GM21447 (cell line): ENCODE measurements around the gene GPC6.

Experiments used
- ATAC-seq: cut with Tn5 transposase; IDR thresholded peaks from one replicate; pipeline ENCODE4 v1.9.1; 2021; ENCODE audit not compliant: unreplicated experiment

The GPC6 gene

DNA sequence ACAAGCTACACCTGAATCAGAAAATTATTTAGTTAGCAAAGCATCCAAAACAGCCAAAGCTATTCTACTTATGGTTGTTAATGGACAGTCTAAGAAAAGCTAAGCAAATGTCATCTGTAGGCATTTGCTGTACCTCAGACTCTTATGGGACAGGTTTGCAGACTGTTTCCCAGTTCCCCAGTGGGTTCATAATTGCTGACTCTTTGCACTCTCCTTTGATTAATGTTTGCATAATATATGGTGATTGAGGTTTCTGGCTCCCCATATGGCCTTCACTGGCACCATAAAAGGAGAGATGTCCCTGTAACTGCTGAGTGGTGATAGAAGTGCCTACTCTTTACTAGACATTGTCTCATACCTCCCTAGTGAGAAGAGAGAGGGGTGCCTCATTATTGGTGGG is 142.1 kb downstream of the GPC6 start:
- no peak for ATAC-seq

DNA sequence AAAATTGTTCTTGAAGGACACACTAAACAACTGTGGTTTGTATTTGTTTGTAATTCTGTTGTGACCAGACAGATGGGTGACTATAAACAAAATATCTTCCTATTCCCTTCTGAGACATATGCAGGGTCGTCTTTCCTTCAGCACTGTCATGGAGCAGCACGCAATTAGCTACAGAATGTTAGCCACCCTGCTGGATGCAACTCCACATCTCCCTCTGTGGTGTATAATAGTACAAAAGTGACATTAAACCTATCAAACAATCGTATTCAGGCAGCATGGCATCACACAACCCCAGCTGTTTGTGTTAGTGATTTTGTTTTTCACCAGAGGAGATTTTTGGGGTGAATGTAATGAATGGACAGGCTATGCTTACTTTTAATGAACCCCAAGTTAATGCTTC is 146.2 kb downstream of the GPC6 start:
- no peak for ATAC-seq

DNA sequence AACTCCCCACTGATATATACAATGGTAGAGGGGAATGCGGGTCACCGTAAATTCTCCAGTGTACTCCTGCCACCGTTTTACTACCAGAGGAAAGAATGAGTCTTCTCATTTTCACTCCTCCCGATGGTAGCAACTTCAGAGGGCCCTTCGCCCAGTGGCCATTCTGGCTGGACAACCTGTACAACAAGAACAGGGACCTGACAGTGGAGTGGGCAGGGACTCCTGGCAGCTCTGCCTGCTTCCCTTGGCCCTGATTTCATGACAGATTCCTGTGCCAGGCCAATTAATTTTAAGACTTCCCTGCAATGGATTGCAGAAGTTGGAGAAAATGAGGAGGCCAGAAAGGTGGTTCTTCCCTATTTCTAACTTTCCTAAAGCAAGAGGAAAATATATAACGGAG is 148.9 kb downstream of the GPC6 start:
- ATAC-seq, result no peak

DNA sequence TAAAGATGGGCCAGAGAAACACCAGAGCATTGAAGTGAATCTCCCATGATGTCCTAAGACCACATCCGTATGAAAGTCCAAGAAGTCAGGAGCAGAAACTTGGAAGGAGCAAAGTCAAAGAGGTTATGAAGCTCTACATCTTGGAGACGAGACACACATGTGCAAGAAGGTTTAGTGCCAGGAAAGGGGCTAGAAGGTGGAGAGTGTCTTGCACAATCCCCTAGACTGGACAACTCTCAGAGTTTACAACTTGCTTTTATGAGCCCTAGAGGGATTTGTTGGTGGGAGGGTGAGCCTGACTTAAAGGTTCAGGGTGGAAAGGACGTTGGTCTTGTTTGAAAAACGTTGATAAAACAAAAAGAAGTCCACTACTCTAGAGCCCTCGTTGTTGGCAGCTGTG is 150.6 kb downstream of the GPC6 start:
- no peak for ATAC-seq

DNA sequence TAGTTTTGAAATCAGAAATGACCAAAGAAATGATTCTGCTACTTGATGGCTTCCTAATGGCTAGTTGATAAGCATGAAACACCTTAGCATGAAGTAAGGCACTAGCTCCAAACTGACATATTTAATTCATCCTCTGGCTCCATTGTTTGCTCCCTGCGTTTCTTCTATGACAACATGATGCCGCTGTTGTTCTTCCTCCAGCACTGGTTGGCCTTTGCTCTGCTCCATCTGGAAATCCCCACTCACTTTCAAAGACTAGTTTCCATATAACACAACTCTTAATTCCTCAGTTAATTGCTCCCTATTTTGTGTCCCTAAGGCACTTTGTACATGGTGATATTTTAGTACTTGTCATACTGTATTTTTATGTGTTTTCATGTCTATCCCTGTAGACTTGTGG is 151.6 kb downstream of the GPC6 start:
- no peak for ATAC-seq

DNA sequence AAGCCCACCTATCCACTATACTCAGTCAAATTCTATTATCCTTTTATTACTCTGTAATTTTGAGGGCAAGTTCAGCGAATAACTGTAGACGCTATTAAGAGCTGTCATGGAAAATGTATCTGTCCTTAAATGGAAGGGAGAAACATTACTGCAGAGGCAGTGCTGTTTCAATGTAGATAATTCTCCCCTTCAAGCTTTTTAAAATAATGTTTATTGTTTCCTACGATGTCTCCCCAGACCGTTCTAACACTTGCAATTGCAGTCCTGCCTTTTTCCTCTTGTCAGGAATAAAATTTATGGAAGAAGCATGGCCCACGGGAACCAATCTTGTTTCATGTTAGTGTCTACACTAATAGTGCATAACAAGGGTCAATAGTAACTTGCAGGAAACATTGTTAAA is 159.5 kb downstream of the GPC6 start:
- ATAC-seq, result no peak

DNA sequence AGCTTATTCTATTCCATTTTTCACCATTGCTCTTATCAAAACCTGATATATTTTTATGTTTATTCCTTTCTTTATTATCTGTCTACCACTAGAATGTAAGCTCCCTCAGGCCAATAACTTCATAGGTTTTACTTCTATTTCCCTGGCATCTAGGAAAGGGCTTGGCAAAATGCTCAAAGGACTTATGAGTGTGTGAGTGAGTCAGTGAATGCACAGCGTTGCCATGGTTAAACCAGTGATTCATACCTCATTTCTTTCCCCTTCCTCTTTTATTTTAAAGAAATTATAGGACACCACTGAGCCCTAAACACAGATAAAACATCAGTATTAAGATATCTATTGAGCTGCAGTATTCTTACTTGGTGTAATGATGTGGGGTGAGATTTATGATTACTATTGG is 162.1 kb downstream of the GPC6 start:
- ATAC-seq, result no peak

DNA sequence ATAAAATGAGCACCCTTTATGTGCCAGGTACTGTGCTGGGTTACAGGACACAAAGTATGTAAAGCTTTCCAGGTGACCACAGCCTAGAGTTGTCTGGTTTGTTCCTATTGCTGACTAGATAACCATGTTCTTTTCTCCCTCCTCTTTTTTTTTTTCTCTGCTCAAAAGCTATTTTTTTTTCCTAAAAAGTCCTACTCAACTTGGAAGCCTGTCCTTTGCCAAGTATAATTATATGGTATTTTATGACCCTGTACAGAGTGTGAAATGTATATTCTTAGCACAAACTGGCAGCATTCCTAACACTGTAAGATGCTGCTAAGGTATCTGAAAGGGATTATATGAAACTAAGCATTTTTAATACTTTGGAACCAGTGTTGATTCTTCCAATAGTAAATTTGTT is 171.0 kb downstream of the GPC6 start:
- ATAC-seq, result no peak

DNA sequence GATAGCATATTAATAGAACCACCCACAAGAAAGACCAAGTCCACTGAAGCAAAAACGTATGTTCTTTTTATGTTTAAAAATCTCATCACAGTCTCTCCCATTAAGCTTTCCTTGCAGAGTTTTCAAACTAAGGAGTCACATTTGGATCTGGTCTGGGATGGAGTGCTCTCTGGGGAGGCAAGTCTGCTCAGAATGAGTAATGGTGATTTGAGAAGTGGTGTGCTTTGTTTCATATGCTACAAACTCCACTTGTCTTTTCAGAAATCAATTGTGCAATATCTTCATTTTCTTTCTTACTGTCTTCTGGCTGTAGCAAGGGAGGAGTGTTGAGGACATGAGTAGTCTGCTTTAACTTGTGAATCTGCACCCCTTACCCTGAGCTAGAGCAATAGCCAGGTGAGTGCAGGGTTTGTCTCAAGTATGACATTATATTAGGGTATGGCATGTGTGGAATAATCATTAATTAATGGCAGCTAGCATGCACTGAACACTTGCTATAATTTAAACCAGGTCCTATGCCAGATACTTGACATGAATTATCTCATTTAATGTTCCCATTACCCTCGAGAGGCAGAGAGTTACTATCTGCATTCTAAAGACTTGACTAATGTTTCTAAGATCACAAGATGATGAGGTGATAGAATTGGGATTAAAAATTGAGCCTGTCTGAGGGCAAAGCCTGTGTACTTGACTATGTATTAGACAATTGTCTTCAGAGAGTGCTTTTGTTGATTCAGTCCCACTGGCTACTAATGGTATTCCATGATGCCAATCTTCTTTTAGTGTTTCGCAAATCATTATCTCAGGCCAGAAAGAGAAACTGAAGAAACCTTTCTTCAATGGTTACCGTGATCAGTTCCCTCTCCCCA is 171.8 kb downstream of the GPC6 start:
- no peak for ATAC-seq

DNA sequence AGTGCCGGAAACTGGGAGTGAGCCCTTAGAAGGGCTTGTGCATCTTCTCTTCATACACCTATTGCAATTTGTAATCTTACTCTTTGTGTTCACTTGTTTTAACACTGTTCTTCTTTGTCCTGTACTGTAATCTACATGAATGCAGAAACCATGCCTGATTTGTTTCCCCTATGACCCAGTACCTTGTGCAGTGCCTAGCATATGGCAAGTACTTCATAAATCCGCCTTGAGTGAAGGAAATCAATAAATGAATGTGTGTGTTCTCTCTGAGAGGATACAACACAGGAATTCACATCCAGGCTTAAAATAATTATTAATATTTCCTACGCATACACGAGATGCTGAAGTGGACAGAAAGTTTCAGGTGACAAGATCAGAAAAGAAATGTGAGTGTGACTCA is 172.6 kb downstream of the GPC6 start:
- ATAC-seq, result no peak

DNA sequence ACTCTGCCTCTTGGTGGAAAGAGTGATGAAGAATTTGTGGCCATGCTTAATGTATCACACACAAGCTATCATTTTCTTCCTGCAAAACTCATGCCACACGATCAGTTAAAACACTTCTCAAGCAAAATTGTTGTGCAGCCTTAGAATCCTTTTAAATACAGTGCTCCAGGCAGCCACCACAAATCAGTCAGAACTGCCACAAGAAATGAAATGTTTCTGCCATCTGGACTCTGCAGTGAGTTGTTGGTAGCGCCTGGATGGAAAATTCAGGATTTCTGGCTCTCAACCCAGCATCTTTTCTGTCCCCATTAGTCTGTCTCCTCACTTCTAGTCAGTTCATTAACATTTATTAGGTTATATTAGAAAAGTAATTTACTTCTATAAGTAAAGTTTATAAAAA is 179.5 kb downstream of the GPC6 start:
- no peak for ATAC-seq

DNA sequence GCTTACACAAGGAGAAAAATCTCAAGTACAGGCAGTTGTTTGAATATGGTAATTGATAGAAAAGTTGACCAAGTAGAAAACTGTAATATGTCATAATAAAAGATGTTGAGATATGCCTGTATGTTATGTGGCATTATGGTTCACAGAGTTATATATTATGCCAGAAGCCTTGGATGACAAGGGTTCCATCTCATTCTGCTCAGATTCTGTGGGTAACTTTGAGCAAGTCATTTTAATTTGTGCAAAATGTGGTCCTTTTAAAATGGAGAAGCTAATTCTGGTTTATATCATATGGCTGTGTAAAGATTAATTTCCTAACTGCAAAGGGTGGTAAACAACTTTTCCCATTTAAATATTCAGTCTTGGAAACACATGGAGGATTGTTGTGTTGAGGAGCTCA is 180.9 kb downstream of the GPC6 start:
- ATAC-seq, result no peak

DNA sequence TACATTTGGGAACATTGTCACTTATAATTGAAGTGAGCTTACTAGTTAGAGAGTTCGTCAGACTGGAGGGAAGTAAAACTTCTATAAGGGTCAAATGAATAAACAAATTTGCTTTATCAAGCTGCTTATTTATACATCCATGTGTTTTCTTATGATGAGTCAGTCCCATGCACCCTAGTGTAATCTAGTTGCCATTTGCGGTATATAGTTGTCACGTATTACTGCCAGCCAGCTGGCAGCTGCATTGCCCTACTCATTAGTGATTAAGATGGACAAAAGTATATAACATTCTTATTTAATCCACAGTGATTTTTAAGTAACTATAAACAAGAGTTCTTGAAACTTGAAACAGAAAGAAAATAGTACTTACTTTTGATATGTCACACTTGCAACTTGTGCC is 182.4 kb downstream of the GPC6 start:
- no peak for ATAC-seq

DNA sequence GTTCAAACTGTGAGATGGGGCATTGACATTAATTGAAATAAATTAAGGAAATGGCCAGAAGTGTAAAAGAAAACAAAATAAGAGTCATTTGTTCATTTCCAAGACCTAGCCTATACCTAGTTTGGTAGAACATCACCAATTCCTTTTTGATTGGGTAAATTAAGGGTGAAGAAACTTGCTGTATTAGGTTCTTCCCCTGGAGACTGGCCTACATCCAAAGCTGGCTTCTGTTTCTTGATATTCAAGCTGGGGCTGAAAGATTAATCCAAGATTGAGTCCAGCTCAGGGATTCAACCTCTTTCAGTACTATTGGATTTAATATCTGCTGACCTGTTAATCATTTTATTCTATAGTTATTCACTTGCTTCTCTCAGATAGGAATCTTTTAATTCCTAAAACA is 183.2 kb downstream of the GPC6 start:
- no peak for ATAC-seq

DNA sequence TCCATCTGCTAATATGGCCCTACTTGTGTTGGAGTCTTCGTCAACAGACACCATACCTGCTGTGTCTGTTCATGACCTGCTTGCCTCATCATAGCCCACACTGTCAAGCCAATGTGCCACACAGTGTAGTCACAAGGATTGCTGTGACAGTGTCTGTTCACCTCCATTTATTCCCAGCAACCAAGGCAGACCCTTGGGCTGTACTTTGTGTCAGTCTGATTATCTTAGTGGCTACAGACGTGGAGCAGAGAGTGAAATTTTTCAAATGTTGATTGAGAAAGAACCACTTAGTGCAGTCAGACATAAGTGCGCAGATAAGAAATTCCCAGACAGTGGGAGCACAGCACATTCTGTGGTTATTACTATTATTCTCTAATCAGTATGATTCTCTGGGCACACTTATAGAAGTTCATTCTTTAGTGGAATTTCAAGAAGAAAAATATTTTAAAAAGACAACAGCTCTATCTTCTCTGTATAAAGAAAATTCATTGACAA is 184.6 kb downstream of the GPC6 start:
- no peak for ATAC-seq

DNA sequence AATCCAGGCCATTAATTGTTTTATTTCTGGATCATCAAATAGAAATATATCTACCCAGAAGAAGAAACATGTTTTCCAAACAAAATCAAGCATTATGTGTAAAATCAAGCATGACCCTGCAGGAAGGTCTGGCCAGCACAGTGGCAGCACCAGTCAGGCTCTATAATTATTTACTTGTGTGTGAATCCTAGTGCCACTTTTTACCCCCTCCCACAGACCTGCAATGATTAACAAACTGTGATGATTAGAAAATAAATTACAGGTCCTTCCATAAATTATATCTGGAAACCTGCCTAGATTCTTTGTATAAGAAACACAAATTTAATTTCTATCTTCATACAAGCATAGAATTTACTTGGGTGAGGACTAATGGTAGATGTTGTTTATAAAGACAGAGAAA is 186.1 kb downstream of the GPC6 start:
- ATAC-seq, result no peak

DNA sequence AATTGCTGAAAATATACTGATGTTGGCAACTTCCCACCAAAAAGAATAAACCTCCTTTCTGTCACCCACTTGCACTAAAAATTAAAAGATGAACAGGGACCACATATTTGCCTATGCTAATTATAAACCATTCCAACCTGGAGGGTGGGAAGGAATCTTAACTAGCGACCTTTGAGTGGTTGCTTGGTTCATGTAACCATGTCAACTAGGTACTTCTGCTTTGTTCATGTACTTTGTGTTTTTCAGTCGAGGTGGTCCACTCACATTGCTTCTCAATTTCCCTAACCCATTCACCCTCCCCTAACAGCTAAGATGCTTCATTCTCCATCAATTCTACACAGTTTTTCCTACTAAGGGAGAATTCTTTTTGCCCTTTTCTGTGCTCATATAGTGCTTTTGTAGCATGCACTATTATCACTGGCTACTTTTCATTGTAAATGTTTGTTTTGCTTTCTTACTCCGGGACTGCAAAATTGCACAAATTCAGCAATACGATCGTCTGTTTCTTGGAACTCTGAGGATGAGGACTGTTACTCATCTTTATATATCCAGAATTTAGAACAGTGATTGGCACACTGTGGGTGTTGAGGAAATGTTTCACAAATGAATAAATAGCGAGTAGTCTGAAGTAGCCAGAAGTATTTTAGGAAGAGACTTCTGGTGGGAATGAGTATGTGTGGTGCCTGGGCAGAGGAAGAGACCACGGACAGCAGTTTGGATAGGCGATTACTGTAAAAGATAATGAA is 187.5 kb downstream of the GPC6 start:
- ATAC-seq, result no peak

DNA sequence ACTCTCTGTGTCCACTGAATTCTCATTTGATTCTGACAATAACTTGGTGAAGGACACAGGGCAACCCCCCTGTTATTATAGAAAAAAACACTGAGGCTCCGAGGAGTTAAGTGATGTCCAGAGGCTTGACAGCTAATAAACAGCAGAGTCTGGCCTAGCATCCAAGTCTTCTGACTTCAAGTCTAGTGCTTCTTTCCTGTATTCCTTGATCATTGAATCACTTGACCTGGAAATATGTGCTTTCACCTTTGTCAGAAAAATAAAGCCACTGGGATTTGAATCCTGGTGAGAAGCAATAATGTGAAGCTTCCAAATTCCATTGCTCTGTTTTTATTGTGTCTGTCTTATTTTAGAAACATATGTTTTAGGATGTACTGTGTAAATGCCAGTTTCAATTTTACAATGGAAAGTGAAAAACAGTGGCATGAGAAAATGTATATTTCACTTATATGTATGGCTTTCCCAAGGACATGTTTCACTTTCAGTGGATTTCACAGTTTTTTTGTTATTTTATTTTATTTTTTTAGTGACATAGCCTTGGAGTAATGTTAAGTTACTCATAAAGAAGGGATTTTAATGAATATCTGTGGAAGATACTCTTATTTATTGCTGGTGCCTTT is 190.2 kb downstream of the GPC6 start:
- no peak for ATAC-seq

DNA sequence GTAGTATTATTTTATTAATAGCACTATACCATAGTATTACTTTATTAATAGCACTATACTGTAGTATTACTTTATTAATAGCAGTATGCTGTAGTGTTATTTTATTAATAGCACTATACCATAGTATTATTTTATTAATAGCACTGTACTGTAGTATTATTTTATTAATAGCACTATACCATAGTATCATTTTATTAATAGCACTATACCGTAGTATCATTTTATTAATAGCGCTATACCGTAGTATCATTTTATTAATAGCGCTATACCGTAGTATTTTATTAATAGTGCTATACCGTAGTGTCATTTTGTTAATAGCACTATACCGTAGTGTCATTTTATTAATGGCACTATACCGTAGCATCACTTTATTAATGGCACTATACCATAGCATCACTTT is 191.8 kb downstream of the GPC6 start:
- no peak for ATAC-seq

DNA sequence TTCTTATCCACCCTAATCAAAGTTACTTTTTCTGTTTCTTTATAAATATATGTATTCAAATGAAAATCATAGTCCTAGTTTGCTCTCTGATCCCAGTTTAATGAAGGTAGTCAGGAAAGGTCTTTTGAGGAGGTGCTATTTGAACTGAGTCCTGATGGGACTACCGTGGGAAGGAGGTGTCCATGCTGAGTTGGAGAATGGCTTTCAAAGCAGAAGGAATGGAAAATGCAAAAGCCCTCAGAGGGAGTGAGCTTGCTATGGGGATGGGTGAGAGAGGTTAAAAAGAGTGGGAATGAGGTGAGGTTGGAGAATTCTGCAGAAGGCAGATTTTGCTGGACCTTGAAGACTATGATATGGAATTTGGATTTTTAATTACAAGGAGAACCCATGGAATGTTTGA is 193.6 kb downstream of the GPC6 start:
- ATAC-seq, result no peak

DNA sequence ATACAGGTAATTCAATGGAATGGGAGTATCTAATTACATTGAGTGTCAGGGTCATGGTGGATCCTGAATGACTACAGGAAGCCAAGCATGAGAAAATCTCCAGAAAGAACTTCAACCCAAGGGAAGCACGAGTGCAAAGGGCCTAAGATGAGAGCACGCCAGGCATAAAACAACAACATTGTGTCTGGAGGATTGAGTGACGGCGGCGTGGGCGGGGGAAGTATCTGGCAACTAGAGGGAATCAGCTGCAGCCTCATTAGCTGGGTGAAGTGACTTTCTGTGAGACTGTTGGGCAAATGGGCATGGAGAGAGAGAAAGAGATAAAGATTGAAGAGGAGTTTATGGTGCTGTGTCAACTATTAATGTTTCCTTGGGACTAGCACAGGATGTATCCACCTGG is 194.3 kb downstream of the GPC6 start:
- no peak for ATAC-seq

DNA sequence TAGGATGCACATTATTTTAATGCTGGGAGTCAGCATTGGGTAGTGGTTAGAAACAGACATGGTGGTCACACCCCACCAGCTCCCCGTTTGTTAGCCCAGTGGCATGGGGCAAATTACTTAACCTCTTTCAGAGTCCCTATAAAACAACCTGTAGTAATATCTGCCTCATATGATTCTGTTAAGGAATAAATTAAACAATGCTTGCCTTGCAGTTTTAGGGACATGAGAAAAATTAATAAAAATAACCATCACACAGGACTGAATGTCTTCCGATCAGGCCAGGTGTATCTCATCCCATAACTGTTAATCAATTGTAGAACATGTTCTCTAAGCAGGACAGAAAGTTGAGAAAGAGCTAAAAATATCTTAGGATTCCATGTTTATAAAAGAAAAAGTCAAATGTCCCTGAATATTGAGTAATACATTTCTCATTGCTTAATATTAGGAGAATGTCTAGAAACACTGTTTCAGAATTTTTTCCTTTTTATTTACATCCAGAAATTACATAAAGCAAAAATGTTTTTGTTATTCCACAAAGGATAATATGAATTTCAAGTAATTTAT is 196.5 kb downstream of the GPC6 start:
- ATAC-seq, result no peak
